AG04450 (cell line): ENCODE data around the gene HTRA1. TPM values are rescaled to one million over a fixed set of nuclear protein-coding genes. Genes with fewer than 3 reads are reported as not detected.
A peak's percentile ranks its signal among the peaks of the same experiment; 100 is the strongest.

Experiments
- CTCF ChIA-PET: fragments of 300-600, 350-600 bp; formaldehyde crosslinking; extraction: SDS; loops from one replicate; lab custom pipeline; 2022; ENCODE audit warnings: antibody characterized with exemption, inconsistent platforms; lab: Charles Lee
- POLR2A ChIA-PET: fragments of 350-600 bp; formaldehyde crosslinking; extraction: SDS; loops from one replicate; lab custom pipeline; 2021; ENCODE audit warnings: antibody characterized with exemption, inconsistent platforms; lab: Yijun Ruan, JAX
- DNase-seq: peaks from one replicate; pipeline ENCODE4 v3.0.0-alpha.2; 2011; ENCODE audit warnings: low read depth, low spot score
- H3K27ac ChIP-seq: one replicate; pipeline ENCODE4 v1.5.1; 2012; ENCODE audit warnings: low read depth, low read length, control low read depth
- H3K27me3 ChIP-seq: one replicate; pipeline ENCODE4 v1.6.0; 2012; ENCODE audit warnings: low read length; ENCODE audit not compliant: control insufficient read depth, insufficient read depth
- H3K4me3 ChIP-seq: 2 replicates; pipeline ENCODE4 v1.5.1; 2011; ENCODE audit warnings: mild to moderate bottlenecking, low read depth, low read length, control low read depth
- H3K9me3 ChIP-seq: 2 replicates; pipeline ENCODE4 v1.5.1; 2012; ENCODE audit warnings: low read length; ENCODE audit not compliant: control insufficient read depth, insufficient read depth
- polyA plus RNA-seq: library from polyadenylated mRNA; depleted of rRNA; stranded (reverse); fragments of >200 nt; gene quantifications from 2 replicates; pipeline ENCODE4 v1.2.3, GENCODE V29; 2011
- TF ChIP-seq, protein P1 (sequence below): IDR thresholded peaks from 2 replicates; pipeline ENCODE4 v1.5.1; 2011; ENCODE audit warnings: low read depth, low read length, control low read depth, inconsistent platforms

HTRA1 gene
- polyA plus RNA-seq, 1 experiment = 187 TPM

DNA sequence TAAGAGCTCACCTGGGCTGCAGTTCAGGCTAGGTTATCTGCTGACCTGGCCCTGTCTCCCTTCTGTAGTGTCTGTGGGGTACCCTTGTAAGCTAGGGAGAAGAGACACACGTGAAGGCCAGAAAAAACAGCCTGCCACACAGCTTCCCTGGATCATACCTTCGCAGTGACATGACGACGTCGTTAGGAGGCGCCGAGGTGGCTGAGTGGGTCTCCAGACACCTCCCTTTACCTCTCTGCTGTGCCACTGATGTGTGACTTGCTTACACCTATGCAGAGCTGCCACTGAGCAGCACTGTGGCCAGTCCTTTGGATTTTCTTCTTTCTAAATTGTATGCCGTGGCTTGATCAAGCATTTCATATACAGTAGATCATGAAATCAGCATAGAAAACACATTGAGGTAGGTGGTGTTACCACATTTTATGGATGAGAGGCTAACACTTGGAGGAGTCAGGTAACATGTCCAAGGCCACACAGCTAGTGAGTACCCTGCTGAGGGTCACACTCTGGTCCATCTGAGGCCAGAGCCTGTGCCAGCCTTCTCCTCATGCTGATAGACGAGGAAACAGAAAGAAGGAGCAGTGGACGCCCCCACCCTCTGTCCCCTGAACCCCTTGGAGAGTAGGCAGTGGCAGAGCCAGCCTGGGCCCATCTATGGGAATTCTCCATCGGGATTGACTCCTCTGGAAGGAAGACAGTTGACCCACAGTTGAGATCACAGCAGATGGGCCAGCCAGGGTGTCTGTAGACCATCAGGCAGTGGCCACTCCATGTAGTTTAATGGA, 23.1 kb downstream of the HTRA1 start:
- no peaks in the 10 kb centered on the region for H3K9me3 ChIP-seq
- DNase-seq = no peak
- H3K27ac ChIP-seq = no peak overlapping the region
- TF ChIP-seq, protein P1, sequence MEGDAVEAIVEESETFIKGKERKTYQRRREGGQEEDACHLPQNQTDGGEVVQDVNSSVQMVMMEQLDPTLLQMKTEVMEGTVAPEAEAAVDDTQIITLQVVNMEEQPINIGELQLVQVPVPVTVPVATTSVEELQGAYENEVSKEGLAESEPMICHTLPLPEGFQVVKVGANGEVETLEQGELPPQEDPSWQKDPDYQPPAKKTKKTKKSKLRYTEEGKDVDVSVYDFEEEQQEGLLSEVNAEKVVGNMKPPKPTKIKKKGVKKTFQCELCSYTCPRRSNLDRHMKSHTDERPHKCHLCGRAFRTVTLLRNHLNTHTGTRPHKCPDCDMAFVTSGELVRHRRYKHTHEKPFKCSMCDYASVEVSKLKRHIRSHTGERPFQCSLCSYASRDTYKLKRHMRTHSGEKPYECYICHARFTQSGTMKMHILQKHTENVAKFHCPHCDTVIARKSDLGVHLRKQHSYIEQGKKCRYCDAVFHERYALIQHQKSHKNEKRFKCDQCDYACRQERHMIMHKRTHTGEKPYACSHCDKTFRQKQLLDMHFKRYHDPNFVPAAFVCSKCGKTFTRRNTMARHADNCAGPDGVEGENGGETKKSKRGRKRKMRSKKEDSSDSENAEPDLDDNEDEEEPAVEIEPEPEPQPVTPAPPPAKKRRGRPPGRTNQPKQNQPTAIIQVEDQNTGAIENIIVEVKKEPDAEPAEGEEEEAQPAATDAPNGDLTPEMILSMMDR = no peak
- CTCF ChIA-PET = interaction anchor here (1.0 kb wide), 1 partner anchor 12 kb away, joined by 8 read pairs; no protein-coding TSS in a partner anchor
- POLR2A ChIA-PET = no interaction called here
- H3K4me3 ChIP-seq = no peak overlapping the region
- no peaks in the 10 kb centered on the region for H3K27me3 ChIP-seq

DNA sequence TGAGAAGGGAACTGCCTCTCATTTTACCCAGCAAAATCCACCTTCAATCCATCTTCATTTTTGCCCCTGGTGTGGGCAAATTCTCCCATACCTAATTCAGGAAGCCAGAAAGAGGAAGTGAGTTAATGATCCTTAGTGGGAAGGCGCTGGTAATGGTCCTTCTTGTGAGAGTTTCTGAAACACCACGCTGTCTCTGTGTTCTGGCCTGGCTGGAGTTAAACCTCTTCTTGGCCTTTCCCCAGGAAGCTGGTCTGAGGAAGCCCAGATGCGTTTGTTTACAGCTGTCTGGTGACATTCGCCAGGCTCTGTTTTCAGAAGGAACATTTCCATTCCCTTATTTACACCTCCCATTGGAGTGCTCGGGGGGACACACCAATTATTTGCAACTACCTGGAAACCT, 24.3 kb downstream of the HTRA1 start:
- Histone ChIP-seq H3K27me3 (no peaks in the 10 kb centered on the region), H3K4me3 (no peak overlapping the region), H3K9me3 (no peaks in the 10 kb centered on the region), H3K27ac (peak overlapping the region; percentile 31)
- POLR2A ChIA-PET = no interaction called here
- no peak for DNase-seq
- CTCF ChIA-PET = no interaction called here
- TF ChIP-seq, protein P1 = no peak

DNA sequence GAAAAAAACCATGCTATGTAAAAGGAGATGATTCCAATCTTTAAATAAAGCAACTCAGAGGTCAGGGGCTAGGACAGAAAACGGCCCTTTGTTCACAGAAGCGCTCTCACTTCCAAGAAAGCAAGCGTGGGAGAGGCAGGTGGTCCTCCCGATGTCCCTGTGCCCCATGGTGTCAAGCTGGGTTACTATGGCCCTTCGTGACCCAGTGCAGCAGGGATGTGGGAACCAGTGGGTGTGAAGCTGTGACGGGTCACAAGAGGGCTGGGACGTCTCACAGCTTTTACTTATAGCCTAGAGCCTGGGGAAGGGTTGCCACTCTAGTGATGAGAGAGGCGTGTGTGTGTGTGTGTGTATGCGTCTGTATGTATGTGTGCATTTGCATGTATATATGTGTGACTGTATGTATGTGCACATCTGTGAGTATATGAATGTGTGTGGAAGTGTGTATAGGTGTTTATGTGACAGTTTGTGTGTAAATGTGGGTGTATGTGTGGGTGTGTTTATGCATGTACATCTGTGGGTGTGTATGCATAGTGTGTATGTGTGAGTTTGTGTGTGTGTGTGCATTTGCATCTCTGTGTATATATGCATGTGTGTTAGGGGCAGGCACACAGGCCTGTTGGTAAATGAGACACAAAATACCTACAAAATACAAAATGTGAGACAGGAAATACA, 25.2 kb downstream of the HTRA1 start:
- TF ChIP-seq, protein P1 = no peak
- POLR2A ChIA-PET = interaction anchor here (1.0 kb wide), 1 partner anchor 12 kb away, joined by 3 read pairs; no protein-coding TSS in a partner anchor
- H3K4me3 ChIP-seq = no peak overlapping the region
- CTCF ChIA-PET = no interaction called here
- DNase-seq = no peak
- H3K9me3 ChIP-seq = no peaks in the 10 kb centered on the region
- H3K27ac ChIP-seq = no peak overlapping the region
- no peaks in the 10 kb centered on the region for H3K27me3 ChIP-seq

DNA sequence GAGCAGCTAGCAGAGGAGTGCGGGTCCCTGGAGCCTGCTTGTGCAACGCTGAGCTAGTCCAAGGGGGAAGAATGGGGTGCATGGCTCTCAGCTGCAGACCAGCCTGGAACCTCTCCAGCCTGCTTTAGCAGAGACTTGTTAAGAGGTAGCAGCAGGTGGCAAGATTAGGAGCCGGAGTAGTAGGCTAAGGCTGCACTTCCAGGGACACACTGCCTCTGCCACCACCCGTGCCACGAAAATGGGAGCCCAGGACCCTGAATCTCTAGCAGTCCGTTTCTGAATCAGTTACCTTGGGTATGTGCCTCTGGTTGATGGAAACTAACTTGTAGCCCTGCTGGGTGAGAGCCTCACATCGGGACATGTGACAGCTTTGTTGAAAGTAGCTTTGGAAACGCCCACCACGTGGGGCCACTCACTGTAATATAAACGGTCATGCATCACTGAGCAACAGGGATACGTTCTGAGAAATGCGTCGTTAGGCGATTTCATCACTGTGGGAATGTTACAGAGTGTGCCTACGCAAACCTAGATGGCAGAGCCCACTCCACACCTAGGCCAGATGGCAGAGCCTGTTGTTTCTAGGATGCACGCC, 25.9 kb downstream of the HTRA1 start:
- CTCF ChIA-PET = no interaction called here
- DNase-seq = no peak
- TF ChIP-seq, protein P1 = no peak
- H3K27ac ChIP-seq = no peak overlapping the region
- H3K27me3 ChIP-seq = no peaks in the 10 kb centered on the region
- H3K4me3 ChIP-seq = no peak overlapping the region
- POLR2A ChIA-PET = interaction anchor here (1.0 kb wide), 1 partner anchor 13 kb away, joined by 3 read pairs; no protein-coding TSS in a partner anchor
- H3K9me3 ChIP-seq = no peaks in the 10 kb centered on the region
